IPS-18a (cell line): ENCODE measurements around the gene RBM27.
A peak's percentile ranks its signal among the peaks of the same experiment; 100 is the strongest.
"Not testable (repeated sequence)": the region's sequence is repeated elsewhere in the genome, so short reads cannot be mapped to it uniquely, and the experiment has no call there.

ENCODE experiments used
- H3K27ac ChIP-seq: one replicate; pipeline ENCODE4 v1.5.1; 2013; ENCODE audit warnings: low read length
- H3K27me3 ChIP-seq: one replicate; pipeline ENCODE4 v1.6.1; 2013; ENCODE audit warnings: mild to moderate bottlenecking, low read length; ENCODE audit not compliant: control insufficient read depth, insufficient read depth
- H3K36me3 ChIP-seq: one replicate; pipeline ENCODE4 v1.6.1; 2013; ENCODE audit warnings: low read depth, low read length; ENCODE audit not compliant: control insufficient read depth
- H3K4me1 ChIP-seq: one replicate; pipeline ENCODE4 v1.6.1; 2013; ENCODE audit warnings: low read depth, low read length; ENCODE audit not compliant: control insufficient read depth
- H3K4me3 ChIP-seq: one replicate; pipeline ENCODE4 v1.5.1; 2013; ENCODE audit warnings: low read length
- H3K9ac ChIP-seq: one replicate; pipeline ENCODE4 v1.6.1; 2013; ENCODE audit warnings: mild to moderate bottlenecking, low read length, moderate library complexity
- H3K9me3 ChIP-seq: one replicate; pipeline ENCODE4 v1.6.1; 2013; ENCODE audit warnings: low read depth, low read length; ENCODE audit not compliant: control insufficient read depth

Gene RBM27

DNA sequence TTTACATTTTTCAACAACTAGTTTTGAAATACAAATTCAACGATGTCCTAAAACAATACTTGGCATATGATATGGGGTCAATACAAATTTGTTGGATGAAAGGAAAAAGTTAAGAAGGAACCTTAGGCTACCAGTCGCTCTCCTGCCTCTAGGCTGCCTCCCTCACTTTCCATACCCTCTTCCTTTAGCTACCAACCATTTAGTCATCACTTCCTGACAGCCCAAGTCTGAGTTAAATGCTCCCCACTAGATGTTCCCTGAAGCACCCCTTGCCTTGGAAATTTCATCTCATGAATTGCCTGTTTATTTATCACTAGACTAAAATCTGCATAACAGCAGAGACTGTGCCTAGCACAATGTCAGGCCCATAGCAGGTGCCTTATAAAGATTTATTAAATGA lies 18.2 kb upstream of the RBM27 start:
- no peak overlapping the region for H3K27ac ChIP-seq
- H3K36me3 ChIP-seq = no peaks in the 10 kb centered on the region
- no peaks in the 10 kb centered on the region for H3K9me3 ChIP-seq
- no peaks in the 10 kb centered on the region for H3K27me3 ChIP-seq
- no peak overlapping the region for H3K9ac ChIP-seq
- H3K4me1 ChIP-seq = no peaks in the 10 kb centered on the region
- no peak overlapping the region for H3K4me3 ChIP-seq

DNA sequence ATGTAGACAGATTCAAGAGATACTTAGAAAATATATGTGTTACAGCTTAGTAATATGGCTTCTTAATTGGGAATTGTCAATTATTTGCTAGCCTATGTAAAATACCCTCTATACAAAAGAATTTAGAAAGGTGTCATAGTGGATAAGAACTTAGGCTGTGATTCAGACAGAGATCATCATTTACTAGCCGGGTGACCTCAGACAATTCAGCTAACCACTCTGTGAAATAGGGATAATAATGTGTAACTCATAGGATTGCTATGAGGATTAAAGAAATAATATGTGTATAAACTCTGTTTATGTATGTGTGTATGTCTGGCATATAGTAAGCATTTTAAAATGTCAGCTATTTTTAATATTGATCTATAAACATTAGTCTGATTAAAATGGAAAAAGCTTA lies 15.0 kb upstream of the RBM27 start:
- H3K4me1 ChIP-seq = no peaks in the 10 kb centered on the region
- H3K4me3 ChIP-seq = no peak overlapping the region

DNA sequence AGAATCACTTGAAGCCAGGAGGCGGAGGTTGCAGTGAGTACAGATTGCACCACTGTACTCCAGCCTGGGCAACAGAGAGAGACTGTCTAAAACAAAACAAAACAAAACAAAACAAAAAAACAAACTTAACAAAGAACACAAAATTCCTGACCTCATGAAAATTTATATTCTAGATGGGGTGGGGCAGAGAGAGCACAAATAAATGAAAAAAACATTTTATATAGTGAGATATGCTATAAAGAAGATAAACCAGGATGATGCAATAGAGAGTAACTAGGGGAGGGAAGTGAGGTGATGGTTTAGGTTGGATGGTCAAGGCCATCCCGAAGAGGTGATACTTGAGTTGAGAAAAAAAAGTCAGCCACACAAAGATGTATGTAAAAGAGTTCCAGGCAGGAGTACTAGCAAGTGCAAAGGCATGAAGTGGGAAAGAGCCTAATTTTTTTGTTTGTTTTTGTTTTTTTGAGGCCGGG lies 10.8 kb upstream of the RBM27 start:
- H3K4me3 ChIP-seq = no peak overlapping the region
- no peaks in the 10 kb centered on the region for H3K9me3 ChIP-seq
- no peaks in the 10 kb centered on the region for H3K4me1 ChIP-seq
- H3K27me3 ChIP-seq = no peaks in the 10 kb centered on the region
- no peak overlapping the region for H3K27ac ChIP-seq
- no peaks in the 10 kb centered on the region for H3K36me3 ChIP-seq
- H3K9ac ChIP-seq = no peak overlapping the region

More for the DNA sequence above, 15.0 kb upstream of the RBM27 start:
- Histone ChIP-seq H3K9ac (no peak overlapping the region), H3K9me3 (no peaks in the 10 kb centered on the region), H3K27me3 (no peaks in the 10 kb centered on the region), H3K27ac (no peak overlapping the region), H3K36me3 (no peaks in the 10 kb centered on the region)

DNA sequence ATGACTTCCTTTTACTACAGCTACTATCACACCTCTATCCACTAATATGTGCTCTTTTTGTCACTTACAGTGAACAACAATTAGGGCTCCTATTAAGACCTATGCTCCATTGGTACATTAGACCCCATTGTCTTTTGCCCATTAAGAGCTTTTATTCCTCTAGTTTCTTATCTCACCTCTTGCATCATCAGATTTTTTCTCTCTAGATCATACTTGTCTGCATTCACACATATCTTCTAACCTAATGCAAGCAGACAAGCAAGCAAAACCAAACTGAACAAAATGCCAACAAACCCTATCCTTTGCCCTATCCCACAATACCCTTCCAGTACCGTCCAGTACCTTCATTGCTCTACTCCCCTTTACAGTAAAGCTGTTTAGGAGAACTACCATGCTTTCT lies 10.1 kb upstream of the RBM27 start:
- Histone ChIP-seq H3K9me3 (no peaks in the 10 kb centered on the region), H3K27me3 (no peaks in the 10 kb centered on the region), H3K4me3 (no peak overlapping the region), H3K4me1 (no peaks in the 10 kb centered on the region), H3K9ac (no peak overlapping the region), H3K27ac (no peak overlapping the region), H3K36me3 (no peaks in the 10 kb centered on the region)

DNA sequence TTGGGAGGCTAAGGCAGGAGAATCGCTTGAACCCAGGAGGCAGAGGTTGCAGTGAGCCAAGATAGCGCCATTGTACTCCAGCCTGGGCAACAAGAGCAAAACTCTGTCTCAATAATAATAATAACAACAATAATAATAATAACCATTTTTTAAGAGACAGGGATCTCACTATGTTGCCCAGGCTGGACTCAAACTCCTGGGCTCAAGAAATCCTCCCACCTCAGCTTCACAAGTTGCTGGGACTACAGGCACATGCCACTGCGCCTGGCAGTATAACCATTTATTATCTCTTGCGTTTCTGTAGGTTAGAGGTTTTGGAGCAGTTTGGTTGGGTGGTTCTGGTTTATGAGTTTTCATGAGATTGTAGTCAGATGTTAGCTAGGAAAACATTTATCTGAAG lies 8.4 kb upstream of the RBM27 start:
- not testable (repeated sequence) for H3K27ac ChIP-seq, H3K4me3 ChIP-seq, H3K27me3 ChIP-seq, H3K36me3 ChIP-seq, H3K9ac ChIP-seq, H3K4me1 ChIP-seq, H3K9me3 ChIP-seq

DNA sequence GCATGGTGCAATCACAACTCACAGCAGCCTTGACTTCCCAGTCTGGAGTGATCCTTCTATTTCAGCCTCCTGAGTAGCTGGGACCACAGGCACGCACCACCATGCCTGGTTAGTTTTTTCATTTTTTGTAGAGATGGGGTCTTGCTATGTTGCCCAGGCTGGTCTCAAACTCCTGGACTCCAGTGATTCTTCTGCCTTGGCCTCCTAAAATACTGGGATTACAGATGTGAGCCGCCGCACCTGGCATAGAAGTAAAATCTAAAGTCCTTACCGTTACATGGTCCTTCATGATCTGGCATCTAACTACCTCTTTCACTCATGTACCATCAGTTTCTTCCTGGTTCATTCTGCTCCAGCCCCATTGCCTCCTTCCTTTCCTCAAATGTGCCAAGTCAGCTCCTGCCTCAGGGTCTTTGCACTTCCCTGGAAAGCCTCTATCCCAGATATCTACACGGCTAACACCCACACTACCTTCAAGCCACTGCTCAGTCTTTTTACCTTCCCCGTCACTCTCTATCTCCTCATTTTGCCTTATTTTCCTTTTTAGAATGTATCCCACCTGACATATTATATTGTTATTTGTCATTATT lies 6.9 kb upstream of the RBM27 start:
- Histone ChIP-seq H3K4me1 (no peaks in the 10 kb centered on the region), H3K27ac (no peak overlapping the region), H3K27me3 (no peaks in the 10 kb centered on the region), H3K9ac (no peak overlapping the region), H3K9me3 (no peaks in the 10 kb centered on the region), H3K4me3 (no peak overlapping the region), H3K36me3 (no peaks in the 10 kb centered on the region)

DNA sequence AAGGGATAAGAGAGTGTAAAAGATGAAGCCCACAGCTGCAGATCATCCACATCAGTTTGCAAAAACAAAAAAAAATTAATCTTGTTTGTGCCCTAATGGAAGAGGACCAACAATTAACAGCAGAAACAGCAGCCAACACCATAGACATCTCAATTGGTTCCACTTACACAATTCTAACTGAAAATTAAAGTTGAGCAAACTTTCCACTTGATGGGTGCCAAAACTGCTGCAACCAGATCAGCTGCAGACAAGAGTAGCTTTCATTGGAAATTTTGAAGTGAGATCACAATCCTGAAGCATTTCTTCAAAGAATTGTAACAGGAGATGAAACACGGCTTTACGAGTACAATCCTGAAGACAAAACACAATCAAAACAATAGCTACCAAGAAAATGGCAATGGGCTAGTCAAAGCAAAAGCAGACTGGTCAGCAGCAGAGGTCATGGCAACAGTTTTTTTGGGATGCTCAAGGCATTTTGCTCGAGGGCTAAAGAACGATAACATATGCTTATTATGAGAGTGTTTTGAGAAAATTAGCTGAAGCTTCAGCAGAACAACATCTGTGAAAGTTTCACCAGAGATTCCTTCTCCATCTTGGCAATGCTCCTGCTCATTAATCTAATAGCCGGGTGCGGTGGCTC lies 4.1 kb upstream of the RBM27 start:
- Histone ChIP-seq H3K9me3 (no peaks in the 10 kb centered on the region), H3K27me3 (no peaks in the 10 kb centered on the region), H3K4me3 (no peak overlapping the region), H3K27ac (no peak overlapping the region), H3K36me3 (no peaks in the 10 kb centered on the region), H3K9ac (no peak overlapping the region), H3K4me1 (peaks cover 4% of the 10 kb centered on the region)

DNA sequence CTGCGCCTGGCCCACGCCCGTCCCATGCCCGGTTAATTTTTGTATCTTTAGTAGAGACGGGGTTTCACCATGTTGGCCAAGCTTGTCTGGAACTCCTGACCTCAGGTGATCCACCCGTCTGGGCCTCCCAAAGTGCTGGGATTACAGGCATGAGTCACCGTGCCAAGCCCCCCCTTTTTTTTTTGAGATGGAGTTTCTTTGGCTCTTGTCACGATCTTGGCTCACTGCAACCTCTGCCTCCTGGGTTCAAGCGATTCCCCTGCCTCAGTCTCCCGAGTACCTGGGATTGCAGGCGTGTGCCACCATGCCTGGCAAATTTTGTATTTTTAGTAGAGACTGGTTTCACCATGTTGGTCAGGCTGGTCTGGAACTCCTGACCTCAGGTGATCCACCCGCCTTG lies 1.6 kb upstream of the RBM27 start:
- not testable (repeated sequence) for H3K27me3 ChIP-seq, H3K4me1 ChIP-seq, H3K9ac ChIP-seq, H3K27ac ChIP-seq, H3K36me3 ChIP-seq, H3K9me3 ChIP-seq, H3K4me3 ChIP-seq

DNA sequence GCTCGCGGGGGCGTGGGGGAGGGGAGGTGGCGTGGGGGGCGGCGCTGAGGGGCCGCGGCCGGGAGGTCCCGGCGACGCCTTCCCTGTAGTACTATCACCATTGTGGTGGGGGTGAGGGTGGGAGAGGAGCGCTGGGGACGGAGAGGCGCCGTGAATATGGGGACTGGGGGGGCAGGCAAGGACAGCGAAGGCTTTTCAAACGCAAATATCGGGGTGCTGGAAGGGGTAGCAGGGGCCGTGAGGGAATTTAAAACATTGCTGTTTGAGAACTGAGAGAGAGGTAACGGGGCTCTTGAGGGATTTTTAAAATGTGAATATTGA lies 427 bp downstream of the RBM27 start:
- H3K4me3 ChIP-seq = peak overlapping the region; percentile 98
- H3K27ac ChIP-seq = peak overlapping the region; percentile 67
- H3K27me3 ChIP-seq = no peaks in the 10 kb centered on the region
- no peaks in the 10 kb centered on the region for H3K9me3 ChIP-seq
- peaks cover 4% of the 10 kb centered on the region for H3K4me1 ChIP-seq
- no peaks in the 10 kb centered on the region for H3K36me3 ChIP-seq
- peak overlapping the region; percentile 91 for H3K9ac ChIP-seq

DNA sequence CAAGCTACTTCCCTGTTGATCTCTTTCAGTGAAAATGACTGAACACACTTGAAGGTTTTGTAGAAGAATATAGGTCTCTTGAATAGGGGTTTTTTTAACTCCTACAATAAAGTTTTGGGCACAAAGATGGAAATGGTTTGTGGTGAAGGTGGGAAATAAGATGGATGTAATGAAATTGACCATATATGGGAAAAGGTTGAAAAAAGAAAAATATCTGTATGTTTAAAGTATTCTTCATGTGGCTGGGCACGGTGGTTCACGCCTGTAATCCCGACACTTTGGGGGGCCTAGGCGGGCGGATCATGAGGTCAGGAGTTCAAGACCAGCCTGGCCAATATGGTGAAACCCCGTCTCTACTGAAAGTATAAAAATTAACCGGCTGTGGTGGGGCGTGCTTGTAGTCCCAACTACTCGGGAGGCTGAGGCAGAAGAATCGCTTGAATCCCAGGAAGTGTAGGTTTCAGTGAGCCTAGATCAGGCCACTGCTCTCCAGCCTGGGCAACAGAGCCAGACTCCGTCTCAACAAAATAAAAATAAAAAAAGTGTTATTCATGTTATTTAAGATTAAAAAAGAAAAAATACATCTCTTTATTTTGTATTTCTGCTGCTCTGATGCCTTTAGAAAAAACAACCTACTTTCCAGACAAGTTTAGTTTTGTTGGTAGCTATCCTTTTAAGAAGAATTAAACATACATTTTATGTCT lies 2.2 kb downstream of the RBM27 start:
- H3K9me3 ChIP-seq = no peaks in the 10 kb centered on the region
- H3K4me1 ChIP-seq = peaks cover 4% of the 10 kb centered on the region
- H3K4me3 ChIP-seq = peak overlapping the region; percentile 98
- no peaks in the 10 kb centered on the region for H3K36me3 ChIP-seq
- no peaks in the 10 kb centered on the region for H3K27me3 ChIP-seq
- H3K27ac ChIP-seq = no peak overlapping the region
- no peak overlapping the region for H3K9ac ChIP-seq

DNA sequence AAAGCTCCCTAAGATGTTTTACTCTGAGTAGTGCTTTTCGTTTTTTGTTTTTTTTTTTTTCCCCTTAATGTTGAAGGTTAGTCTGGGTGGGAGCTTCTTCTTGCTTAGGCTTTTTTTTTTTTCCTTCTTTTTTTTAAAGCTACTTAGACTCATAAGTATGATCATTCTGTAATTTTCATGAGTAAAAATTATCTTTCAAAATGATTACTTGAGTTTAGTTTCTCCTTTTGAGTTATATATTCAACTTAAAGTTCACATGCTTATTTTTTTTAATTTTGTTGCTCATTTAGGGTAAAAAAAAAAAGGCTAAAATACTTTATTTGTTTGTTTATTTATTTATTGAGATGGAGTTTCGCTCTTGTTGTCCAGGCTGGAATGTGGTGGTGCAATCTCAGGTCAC lies 2.9 kb downstream of the RBM27 start:
- Histone ChIP-seq H3K27me3 (no peaks in the 10 kb centered on the region), H3K27ac (no peak overlapping the region), H3K36me3 (no peaks in the 10 kb centered on the region), H3K4me3 (no peak overlapping the region), H3K9ac (no peak overlapping the region), H3K4me1 (peaks cover 4% of the 10 kb centered on the region), H3K9me3 (no peaks in the 10 kb centered on the region)
